ENCODE data around the gene BMP8B. TPM values are rescaled to one million over a fixed set of nuclear protein-coding genes. Genes with fewer than 3 reads are reported as not detected.

Gene BMP8B
- total RNA-seq, 1 experiment from 2014 or later: 0.42 TPM

- Histone ChIP-seq H3K18ac (ENCODE audit: insufficient read length, low read depth, low read length) (no peak overlapping the region), H3K9ac (ENCODE audit: extremely low read depth, insufficient read length, low read length) (no peak overlapping the region), H3T11ph (ENCODE audit: low read length) (no peak overlapping the region), H3K27ac (ENCODE audit: insufficient read length, low read depth, low read length) (no peak overlapping the region), H3K4me1 (ENCODE audit: insufficient read depth, low read length) (no peaks in the 10 kb centered on the region; the same call in 1 of the 2 replicates), H3K4me2 (ENCODE audit: insufficient read depth, insufficient read length, low read length) (no peak overlapping the region), H2BK15ac (ENCODE audit: low read depth, low read length) (no peak overlapping the region), H4K8ac (replicated peaks; ENCODE audit: insufficient read length, low read depth, low read length) (no peak overlapping the region), H2AFZ (ENCODE audit: low read length) (no peak overlapping the region), H3K56ac (ENCODE audit: insufficient read length, low read depth, low read length) (no peak overlapping the region), H4K20me1 (ENCODE audit: control insufficient read depth, insufficient read depth, insufficient read length) (no peaks in the 10 kb centered on the region), H3K23ac (ENCODE audit: insufficient read length, low read depth, low read length) (no peak overlapping the region), H3K9me3 (ENCODE audit: control insufficient read depth, low read depth, low read length) (no peaks in the 10 kb centered on the region), H2BK120ac (ENCODE audit: low read depth, low read length, poor library complexity, severe bottlenecking) (no peak overlapping the region), H3K14ac (ENCODE audit: insufficient read depth, low read length) (no peak overlapping the region), H4K91ac (ENCODE audit: insufficient read length, low read depth, low read length) (no peak overlapping the region), H2BK5ac (ENCODE audit: insufficient read length, low read length) (no peak overlapping the region), H2BK20ac (ENCODE audit: low read depth, low read length, poor library complexity, severe bottlenecking) (no peak overlapping the region), H3K79me2 (ENCODE audit: insufficient read depth, low read length) (no peaks in the 10 kb centered on the region), H3K4ac (ENCODE audit: low read depth, low read length) (no peak overlapping the region), H3K23me2 (ENCODE audit: insufficient read length, low read depth, low read length, poor library complexity, severe bottlenecking) (no peaks in the 10 kb centered on the region), H4K5ac (ENCODE audit: insufficient read length, low read depth, low read length) (no peak overlapping the region), H3K27me3 (ENCODE audit: insufficient read depth, low read length) (no peaks in the 10 kb centered on the region), H2BK12ac (ENCODE audit: insufficient read length, low read depth, low read length) (no peak overlapping the region), H2AK5ac (ENCODE audit: insufficient read length, low read length) (no peak overlapping the region), H3K79me1 (ENCODE audit: insufficient read depth, low read depth, low read length, poor library complexity, severe bottlenecking) (no peaks in the 10 kb centered on the region)
- peaks cover 42% of the 10 kb centered on the region for H3K27me3 Mint-ChIP-seq (ENCODE audit: low read depth)
- H3K4me1 Mint-ChIP-seq: peaks cover 7 to 8% of the 10 kb centered on the region in 2 experiments
- H3K4me3 Mint-ChIP-seq: no peak overlapping the region
- no peak overlapping the region for H3K27ac Mint-ChIP-seq
- peaks cover 15 to 17% of the 10 kb centered on the region in 2 experiments for H3K9me3 Mint-ChIP-seq
- WGBS (ENCODE audit: extremely low coverage, insufficient read length, low lambda C conversion rate): no CpG with 5 or more reads among the region's 14 CpGs
- H3K36me3 Mint-ChIP-seq (ENCODE audit: insufficient read depth in 1 of 3, low read depth in 3 of 3): peaks cover 0 to 4% (median 0%) of the 10 kb centered on the region in 3 experiments; a peak in 2 of 7 replicates
- no peak for DNase-seq
- TF ChIP-seq CTCF (conservative IDR thresholded peaks at IDR 0.05): no peak
Measured at GRCh38 chr1:39802496-39803260, 14.0 kb upstream of the BMP8B start.

Data from H9 (cell line).